IMR-90 (cell line): ENCODE measurements around the gene DOCK7. TPM values are rescaled to one million over a fixed set of nuclear protein-coding genes. Genes with fewer than 3 reads are reported as not detected.
A peak's percentile ranks its signal among the peaks of the same experiment; 100 is the strongest.

Experiments used
- ATAC-seq: fragments of 200-7000 bp; cut with Tn5 transposase; 2 replicates; pipeline ENCODE4 v1.9.1; 2020; ENCODE audit warnings: low read depth, mild to moderate bottlenecking, moderate library complexity
- BruUV-seq: library from RNA; stranded (reverse); fragments of 400-500 nt; replicated peaks from 2 replicates; lab custom pipeline; 2021; lab: Mats Ljungman, UMichigan
- CTCF ChIA-PET: fragments of 300-600 bp; formaldehyde crosslinking; extraction: SDS; loops from one replicate; lab custom pipeline; 2021; ENCODE audit warnings: antibody characterized with exemption; lab: Yijun Ruan, JAX
- POLR2A ChIA-PET: fragments of 300-600 bp; sonication (Branson Sonifier 250); formaldehyde crosslinking; loops from one replicate; lab custom pipeline; 2022; ENCODE audit warnings: antibody characterized with exemption; ENCODE audit not compliant: unreplicated experiment; lab: Charles Lee
- DNase-seq: peaks from one replicate; pipeline ENCODE4 v3.0.0; 2013
- H2AFZ ChIP-seq: replicated peaks from 2 replicates; pipeline ENCODE3; 2013; ENCODE audit warnings: low read length, mild to moderate bottlenecking; ENCODE audit not compliant: poor library complexity
- H2AK5ac ChIP-seq: 2 replicates; pipeline ENCODE4 v1.6.1; 2013; ENCODE audit warnings: low read depth, low read length, inconsistent platforms
- H2AK9ac ChIP-seq: replicated peaks from 2 replicates; pipeline ENCODE3; 2013; ENCODE audit warnings: mild to moderate bottlenecking, low read depth, low read length, moderate library complexity; ENCODE audit not compliant: poor library complexity
- H2BK120ac ChIP-seq: 2 replicates; pipeline ENCODE4 v1.6.1; 2013; ENCODE audit warnings: low read depth, low read length, inconsistent platforms
- H2BK15ac ChIP-seq: 3 replicates; pipeline ENCODE4 v1.6.1; 2013; ENCODE audit warnings: low read depth, low read length, inconsistent platforms
- H2BK20ac ChIP-seq: 2 replicates; pipeline ENCODE4 v1.6.1; 2013; ENCODE audit warnings: low read depth, mild to moderate bottlenecking, inconsistent platforms, low read length, moderate library complexity
- H2BK5ac ChIP-seq: 2 replicates; pipeline ENCODE4 v1.6.1; 2013; ENCODE audit warnings: mild to moderate bottlenecking, low read depth, low read length, inconsistent platforms; ENCODE audit not compliant: poor library complexity, severe bottlenecking
- H3K14ac ChIP-seq: replicated peaks from 2 replicates; pipeline ENCODE4 v1.6.1; 2013; ENCODE audit warnings: low read depth, low read length, inconsistent platforms
- H3K18ac ChIP-seq: 2 replicates; pipeline ENCODE4 v1.6.1; 2013; ENCODE audit warnings: low read depth, low read length, control low read depth
- H3K23ac ChIP-seq: 2 replicates; pipeline ENCODE4 v1.6.1; 2013; ENCODE audit warnings: low read depth, low read length, inconsistent platforms
- H3K27ac ChIP-seq: 2 replicates; pipeline ENCODE4 v1.5.1; 2013; ENCODE audit warnings: mild to moderate bottlenecking, control low read depth, low read length; ENCODE audit not compliant: insufficient read depth
- H3K27me3 ChIP-seq: 2 replicates; pipeline ENCODE4 v1.6.1; 2013; ENCODE audit warnings: low read length; ENCODE audit not compliant: control insufficient read depth, insufficient read depth
- H3K36me3 ChIP-seq: 2 replicates; pipeline ENCODE4 v1.6.1; 2013; ENCODE audit warnings: low read length, mixed read lengths; ENCODE audit not compliant: control insufficient read depth, insufficient read depth
- H3K4ac ChIP-seq: 2 replicates; pipeline ENCODE4 v1.6.1; 2013; ENCODE audit warnings: low read depth, low read length, inconsistent platforms
- H3K4me1 ChIP-seq: 2 replicates; pipeline ENCODE4 v1.6.1; 2013; ENCODE audit warnings: low read length, mixed read lengths; ENCODE audit not compliant: control insufficient read depth, insufficient read depth
- H3K4me2 ChIP-seq: 2 replicates; pipeline ENCODE4 v1.6.1; 2013; ENCODE audit warnings: low read depth, mild to moderate bottlenecking, control low read depth, low read length, moderate library complexity
- H3K4me3 ChIP-seq: 2 replicates; pipeline ENCODE4 v1.5.1; 2013; ENCODE audit warnings: low read depth, mild to moderate bottlenecking, control low read depth, low read length, moderate library complexity; ENCODE audit not compliant: insufficient read depth
- H3K56ac ChIP-seq: 2 replicates; pipeline ENCODE4 v1.6.1; 2013; ENCODE audit warnings: low read length, inconsistent platforms; ENCODE audit not compliant: insufficient read depth; ENCODE audit errors: extremely low read depth
- H3K79me1 ChIP-seq, 2 experiments: 2 replicates each; pipeline ENCODE4 v1.6.1; 2013; ENCODE audit warnings: low read length in 2 of 2, inconsistent platforms in 1 of 2, low read depth in 1 of 2
- H3K9ac ChIP-seq: 2 replicates; pipeline ENCODE4 v1.6.1; 2013; ENCODE audit warnings: low read depth, low read length, control low read depth
- H3K9me1 ChIP-seq: 2 replicates; pipeline ENCODE4 v1.6.1; 2013; ENCODE audit warnings: low read length, inconsistent platforms; ENCODE audit not compliant: insufficient read depth
- H3K9me3 ChIP-seq: 2 replicates; pipeline ENCODE4 v1.6.1; 2013; ENCODE audit warnings: low read length; ENCODE audit not compliant: control insufficient read depth, insufficient read depth
- H4K20me1 ChIP-seq: 2 replicates; pipeline ENCODE4 v1.6.1; 2013; ENCODE audit warnings: low read length, inconsistent platforms; ENCODE audit not compliant: insufficient read depth
- H4K5ac ChIP-seq: 2 replicates; pipeline ENCODE4 v1.6.1; 2013; ENCODE audit warnings: mild to moderate bottlenecking, low read depth, low read length, control low read depth
- H4K8ac ChIP-seq, 2 experiments: 2 replicates each; pipeline ENCODE4 v1.6.1; 2013; ENCODE audit warnings: low read depth in 2 of 2, low read length in 2 of 2, control low read depth in 1 of 2, inconsistent platforms in 1 of 2
- H4K91ac ChIP-seq: 2 replicates; pipeline ENCODE4 v1.6.1; 2013; ENCODE audit warnings: low read depth, low read length, inconsistent platforms; ENCODE audit not compliant: insufficient read depth
- BHLHE40 ChIP-seq: fragments of 150-350 bp; IDR thresholded peaks from 2 replicates; pipeline ENCODE4 v1.6.1; 2016; ENCODE audit warnings: mild to moderate bottlenecking, low read depth, low read length
- CEBPB ChIP-seq: IDR thresholded peaks from 2 replicates; pipeline ENCODE4 v1.6.1; 2012; ENCODE audit warnings: low read depth, low read length, improper control_type of control experiment
- CHD1 ChIP-seq: IDR thresholded peaks from 2 replicates; pipeline ENCODE4 v1.6.1; 2012; ENCODE audit warnings: low read depth, low read length, improper control_type of control experiment
- CTCF ChIP-seq: conservative IDR thresholded peaks from 2 replicates; pipeline ENCODE4 v1.5.1; 2012; ENCODE audit warnings: mild to moderate bottlenecking, low read depth, low read length, improper control_type of control experiment
- FOS ChIP-seq: fragments of 150-350 bp; IDR thresholded peaks from 2 replicates; pipeline ENCODE4 v1.6.1; 2016; ENCODE audit warnings: low read depth, low read length
- MAFK ChIP-seq: IDR thresholded peaks from 2 replicates; pipeline ENCODE4 v1.6.1; 2012; ENCODE audit warnings: low read depth, low read length, improper control_type of control experiment
- MAZ ChIP-seq: IDR thresholded peaks from 2 replicates; pipeline ENCODE4 v1.6.1; 2012; ENCODE audit warnings: low read depth, mild to moderate bottlenecking, low read length, improper control_type of control experiment, moderate library complexity, borderline replicate concordance
- NFE2L2 ChIP-seq: fragments of 150-350 bp; IDR thresholded peaks from 2 replicates; pipeline ENCODE4 v1.6.1; 2016; ENCODE audit warnings: low read depth, mild to moderate bottlenecking, low read length
- POLR2A ChIP-seq: IDR thresholded peaks from 2 replicates; pipeline ENCODE4 v1.6.1; 2012; ENCODE audit warnings: mild to moderate bottlenecking, low read depth, low read length
- RAD21 ChIP-seq: IDR thresholded peaks from 2 replicates; pipeline ENCODE4 v1.6.1; 2012; ENCODE audit warnings: low read length, improper control_type of control experiment
- RCOR1 ChIP-seq: IDR thresholded peaks from 2 replicates; pipeline ENCODE4 v1.6.1; 2012; ENCODE audit warnings: mild to moderate bottlenecking, low read length, improper control_type of control experiment; ENCODE audit not compliant: insufficient replicate concordance
- RFX5 ChIP-seq: IDR thresholded peaks from 2 replicates; pipeline ENCODE4 v1.8.0; 2012; ENCODE audit warnings: low read depth, mild to moderate bottlenecking, low read length, moderate library complexity
- WGBS, 2 experiments: methylation state at CpG; one replicate each; pipeline versions ENCODE4 v1.1.5 to v1.1.7; 2013; ENCODE audit warnings: missing lambda C conversion rate in 2 of 2; ENCODE audit not compliant: insufficient read length in 1 of 2; ENCODE audit errors: extremely low coverage in 2 of 2; 5-methylcytosine and 5-hydroxymethylcytosine counted together
- dilution Hi-C: fragments of 300-500 bp; cut with HindIII; formaldehyde crosslinking; loops from one replicate; pipeline ENCODE4 v1.14.3; 2018; ENCODE audit warnings: low sequenced_read_pairs; ENCODE audit not compliant: unreplicated experiment
- in situ Hi-C: fragments of 300-500 bp; cut with MboI; formaldehyde crosslinking; loops from 3 replicates; pipeline ENCODE4 v1.14.3; 2019; ENCODE audit warnings: low sequenced_read_pairs, inconsistent platforms, mixed read lengths
- intact Hi-C: fragments of 100-400 bp; cut with micrococcal nuclease; formaldehyde crosslinking; loops from 2 replicates; pipeline ENCODE4 v1.10.0; 2022
- polyA plus RNA-seq, 3 experiments: library from polyadenylated mRNA; depleted of rRNA; stranded (reverse); fragments of >200 nt; gene quantifications; 2 replicates each; pipeline ENCODE4 v1.2.3, GENCODE V29; 2012; ENCODE audit warnings: low replicate concordance in 1 of 3
- total RNA-seq: library from RNA; depleted of rRNA; stranded (reverse); fragments of >200 nt; gene quantifications from 2 replicates; pipeline ENCODE4 v1.2.3, GENCODE V29; 2012

Gene DOCK7
- total and polyA plus RNA-seq, 2 of the 4 experiments (the other 2 are of a cell fraction): 38.0 to 97.7 TPM

- H3K14ac ChIP-seq: no peak overlapping the region
- 75% methylated on average over 1 of the region's 4 CpGs; no CpG with 5 or more reads in 1 of the 2 experiments for WGBS, 2 experiments
- in situ Hi-C loops (no loop called here), dilution Hi-C loops (no loop called here), intact Hi-C loops (no loop called here)
- H3K9me1 ChIP-seq: no peaks in the 10 kb centered on the region
- no peak overlapping the region for H2AK5ac ChIP-seq
- H3K79me1 ChIP-seq: no peaks in the 10 kb centered on the region
- no peak overlapping the region for H4K91ac ChIP-seq
- H2BK20ac ChIP-seq: no peak overlapping the region
- H3K18ac ChIP-seq: no peak overlapping the region
- H3K27ac ChIP-seq: no peak overlapping the region
- H3K4ac ChIP-seq: no peak overlapping the region
- no TSS peak for BruUV-seq
- no peak overlapping the region for H2BK120ac ChIP-seq
- no peak overlapping the region for H3K23ac ChIP-seq
- no peak overlapping the region for H3K9ac ChIP-seq
- H4K20me1 ChIP-seq: no peaks in the 10 kb centered on the region
- H3K9me3 ChIP-seq: no peaks in the 10 kb centered on the region
- H3K56ac ChIP-seq: no peak overlapping the region
- H2BK5ac ChIP-seq: no peak overlapping the region
- no peaks in the 10 kb centered on the region for H3K36me3 ChIP-seq
- H2AK9ac ChIP-seq: no peak overlapping the region
- ATAC-seq: no peak
- H3K4me2 ChIP-seq: no peak overlapping the region
- TF ChIP-seq MAZ: no peak
- TF ChIP-seq FOS: no peak
- TF ChIP-seq CHD1: no peak
- TF ChIP-seq CTCF: no peak
- no peak for TF ChIP-seq RAD21
- no peak for TF ChIP-seq POLR2A
- no peak for TF ChIP-seq BHLHE40
- no peak for TF ChIP-seq MAFK
- no peak for TF ChIP-seq CEBPB
- TF ChIP-seq RFX5: no peak
- no peak for TF ChIP-seq NFE2L2
- TF ChIP-seq RCOR1: no peak
- CTCF ChIA-PET: no interaction called here
- no peak overlapping the region for H2AFZ ChIP-seq
- peaks cover 7% of the 10 kb centered on the region for H3K4me1 ChIP-seq
- 0 out of 2 replicates have a peak overlapping the region, but pooled peaks have one; percentile 17 for H4K5ac ChIP-seq
- peak; percentile 27 for DNase-seq
- no peak overlapping the region for H4K8ac ChIP-seq
- H3K4me3 ChIP-seq: no peak overlapping the region
- H3K27me3 ChIP-seq: no peaks in the 10 kb centered on the region
- H2BK15ac ChIP-seq: no peak overlapping the region
- POLR2A ChIA-PET: no interaction called here
Observed at GRCh38 chr1:62720946-62721554, 32.9 kb upstream of the DOCK7 start.
